RPMI7951 (cell line): ENCODE measurements around the gene MOSPD3. TPM values are rescaled to one million over a fixed set of nuclear protein-coding genes. Genes with fewer than 3 reads are reported as not detected.
A peak's percentile ranks its signal among the peaks of the same experiment; 100 is the strongest.

Experiments used
- DNase-seq: peaks from one replicate; pipeline ENCODE4 v3.0.0-alpha.2; 2012; ENCODE audit warnings: low read depth
- total RNA-seq: library from RNA; depleted of rRNA; stranded (reverse); fragments of >200 nt; shearing (Covaris generic); gene quantifications from 2 replicates; pipeline ENCODE4 v1.2.3, GENCODE V29; 2014

Gene MOSPD3
- total RNA-seq, 1 experiment from 2014 or later, result 19.7 TPM

- no peak for DNase-seq
These were observed 22.1 kb upstream of the MOSPD3 start for GRCh38 chr7:100590077-100590737.

GRCh38 chr7:100591596-100591995 is 20.7 kb upstream of the MOSPD3 start:
- DNase-seq, result no peak

GRCh38 chr7:100595188-100595587 is 17.2 kb upstream of the MOSPD3 start:
- DNase-seq, result no peak

- peak; percentile 26 for DNase-seq
These were observed 13.9 kb upstream of the MOSPD3 start for GRCh38 chr7:100598425-100598824.

GRCh38 chr7:100599911-100600729 is 12.2 kb upstream of the MOSPD3 start:
- no peak for DNase-seq

GRCh38 chr7:100600730-100601038 is 11.7 kb upstream of the MOSPD3 start:
- DNase-seq, result no peak

- peak; percentile 94 for DNase-seq
These were observed 9.2 kb upstream of the MOSPD3 start for GRCh38 chr7:100602889-100603725.

- peak; percentile 43 for DNase-seq
These were observed 8.7 kb upstream of the MOSPD3 start for GRCh38 chr7:100603726-100604027.

GRCh38 chr7:100604028-100604975 is 8.0 kb upstream of the MOSPD3 start:
- DNase-seq, result peak; percentile 79

- no peak for DNase-seq
These were observed 7.1 kb upstream of the MOSPD3 start for GRCh38 chr7:100604976-100605911.

GRCh38 chr7:100606313-100606712 is 6.0 kb upstream of the MOSPD3 start:
- no peak for DNase-seq

GRCh38 chr7:100607111-100607510 is 5.2 kb upstream of the MOSPD3 start:
- no peak for DNase-seq

- DNase-seq, result no peak
These were observed 2.4 kb upstream of the MOSPD3 start for GRCh38 chr7:100609958-100610357.

GRCh38 chr7:100612730-100613390 is 520 bp downstream of the MOSPD3 start:
- no peak for DNase-seq

- DNase-seq, result no peak
These were observed 1.3 kb downstream of the MOSPD3 start for GRCh38 chr7:100613412-100614175.

- DNase-seq, result no peak
These were observed 2.0 kb downstream of the MOSPD3 start for GRCh38 chr7:100614308-100614861.

GRCh38 chr7:100620239-100620638 is 7.9 kb downstream of the MOSPD3 start:
- DNase-seq, result no peak

- DNase-seq, result no peak
These were observed 8.5 kb downstream of the MOSPD3 start for GRCh38 chr7:100620804-100621203.

- no peak for DNase-seq
These were observed 9.2 kb downstream of the MOSPD3 start for GRCh38 chr7:100621554-100621953.
